CD4-positive, alpha-beta T cell treated with Interferon alpha-2 for 1 hour (primary cell): ENCODE measurements around the gene RIC1.
"Not testable (repeated sequence)": the region's sequence is repeated elsewhere in the genome, so short reads cannot be mapped to it uniquely, and the experiment has no call there.

Source experiments
- DNase-seq, 2 donors: peaks; one replicate each; pipeline ENCODE4 v3.0.0-alpha.2; 2020 to 2022

The RIC1 gene

GRCh38 chr9:5628530-5629311, at the start of gene RIC1:
TSS of gene RIC1 (plus strand) at chr9:5629107. CDS start at chr9:5629310, 203 bp downstream.
- peak; percentile 91 to 92 for DNase-seq

- DNase-seq, result no peak
These were observed 49.0 kb upstream of the RIC1 start for GRCh38 chr9:5579881-5580280.

- no peak for DNase-seq
These were observed 48.3 kb upstream of the RIC1 start for GRCh38 chr9:5580650-5581049.

GRCh38 chr9:5581706-5582105, 47.2 kb upstream of the RIC1 start:
- not testable (repeated sequence) for DNase-seq

GRCh38 chr9:5582835-5583195, 46.1 kb upstream of the RIC1 start:
- DNase-seq, result peak; percentile 42 to 60

- DNase-seq, result peak in 1 of 2 donors; percentile 44
These were observed 42.5 kb upstream of the RIC1 start for GRCh38 chr9:5586391-5586802.

GRCh38 chr9:5587024-5587423, 41.9 kb upstream of the RIC1 start:
- peak in 1 of 2 donors; percentile 25 for DNase-seq

- no peak for DNase-seq
These were observed 36.7 kb upstream of the RIC1 start for GRCh38 chr9:5592231-5592630.

- no peak for DNase-seq
These were observed 36.0 kb upstream of the RIC1 start for GRCh38 chr9:5592904-5593303.

- no peak for DNase-seq
These were observed 35.0 kb upstream of the RIC1 start for GRCh38 chr9:5593904-5594303.

GRCh38 chr9:5596173-5596572, 32.7 kb upstream of the RIC1 start:
- DNase-seq, result no peak

- DNase-seq, result peak in 1 of 2 donors; percentile 7
These were observed 20.3 kb upstream of the RIC1 start for GRCh38 chr9:5608298-5609225.

GRCh38 chr9:5609226-5609596, 19.7 kb upstream of the RIC1 start:
- DNase-seq, result no peak

- no peak for DNase-seq
These were observed 18.4 kb upstream of the RIC1 start for GRCh38 chr9:5610491-5610890.

- no peak for DNase-seq
These were observed 17.4 kb upstream of the RIC1 start for GRCh38 chr9:5611321-5612184.

- no peak for DNase-seq
These were observed 16.7 kb upstream of the RIC1 start for GRCh38 chr9:5612185-5612530.

GRCh38 chr9:5614192-5614591, 14.7 kb upstream of the RIC1 start:
- DNase-seq, result no peak

GRCh38 chr9:5614985-5615384, 13.9 kb upstream of the RIC1 start:
- DNase-seq, result no peak

GRCh38 chr9:5617749-5618148, 11.2 kb upstream of the RIC1 start:
- DNase-seq, result no peak

GRCh38 chr9:5620494-5620893, 8.4 kb upstream of the RIC1 start:
- DNase-seq, result no peak

- DNase-seq, result no peak
These were observed 7.6 kb upstream of the RIC1 start for GRCh38 chr9:5621327-5621726.

GRCh38 chr9:5622016-5622415, 6.9 kb upstream of the RIC1 start:
- DNase-seq, result no peak

- DNase-seq, result no peak
These were observed 4.3 kb upstream of the RIC1 start for GRCh38 chr9:5624655-5625054.
